HepG2 (cell line): ENCODE data around the gene INTS2. TPM values are rescaled to one million over a fixed set of nuclear protein-coding genes. Genes with fewer than 3 reads are reported as not detected.

Source experiments
- ATAC-seq: fragments of 200-7000 bp; cut with Tn5 transposase; 3 replicates; pipeline ENCODE4 v1.9.1; 2020; ENCODE audit warnings: mild to moderate bottlenecking, moderate library complexity
- BruUV-seq: library from RNA; stranded (reverse); fragments of 400-500 nt; replicated peaks from 2 replicates; lab custom pipeline; 2021; lab: Mats Ljungman, UMichigan
- CTCF ChIA-PET: fragments of 300-600 bp; formaldehyde crosslinking; extraction: SDS; loops from one replicate; lab custom pipeline; 2021; ENCODE audit warnings: low total read pairs, inconsistent platforms, low intra/inter-chr PET ratio; lab: Yijun Ruan, JAX
- POLR2A ChIA-PET: fragments of 350-600 bp; sonication (Branson Sonifier 250); formaldehyde crosslinking; loops from one replicate; lab custom pipeline; 2020; ENCODE audit warnings: antibody characterized with exemption, inconsistent platforms; lab: Yijun Ruan, JAX
- DNase-seq: peaks from one replicate; pipeline ENCODE4 v3.0.0-alpha.2; 2015; ENCODE audit warnings: low spot score
- FAIRE-seq: peaks from 3 replicates; lab custom pipeline; 2011; peaks lifted over from hg19 to GRCh38; lab: Jason Lieb, UNC
- H2AFZ ChIP-seq: one replicate; pipeline ENCODE4 v1.6.1; 2011; ENCODE audit warnings: low read length, inconsistent platforms
- H3K27ac ChIP-seq: fragments of 300-600 bp; 3 replicates; pipeline ENCODE4 v1.8.0; 2011; ENCODE audit warnings: mixed run types, mild to moderate bottlenecking, mixed read lengths, low read length, inconsistent platforms; ENCODE audit not compliant: insufficient read depth; ENCODE audit errors: extremely low read length
- H3K27me3 ChIP-seq, 2 experiments: fragments of 200-600 bp in 1 of 2; 2 replicates in 1 of 2; 3 replicates in 1 of 2; pipeline versions ENCODE4 v1.6.0 to v1.8.0; 2011; ENCODE audit warnings: low read length in 2 of 2, mild to moderate bottlenecking in 2 of 2, moderate library complexity in 2 of 2, inconsistent platforms in 1 of 2; ENCODE audit not compliant: insufficient read depth in 2 of 2, control insufficient read depth in 1 of 2
- H3K36me3 ChIP-seq, 2 experiments: fragments of 200-600 bp in 1 of 2; replicated peaks in 1 of 2; 2 replicates in 1 of 2; 3 replicates in 1 of 2; pipeline versions ENCODE4 v1.5.1 to v1.8.0; 2011; ENCODE audit warnings: low read length in 2 of 2, inconsistent platforms in 1 of 2; ENCODE audit not compliant: insufficient read depth in 2 of 2, control insufficient read depth in 1 of 2
- H3K4me1 ChIP-seq: 2 replicates; pipeline ENCODE4 v1.5.1; 2012; ENCODE audit warnings: low read length, inconsistent platforms; ENCODE audit not compliant: insufficient read depth
- H3K4me2 ChIP-seq: 2 replicates; pipeline ENCODE4 v1.6.0; 2011; ENCODE audit warnings: low read depth, low read length, inconsistent platforms
- H3K4me3 ChIP-seq, 3 experiments: fragments of 200-600 bp in 1 of 3; sonication (generic), shearing (Covaris generic) in 1 of 3; replicated peaks in 1 of 3; 2 replicates each; pipeline ENCODE4 v1.5.1; 2011 to 2016; ENCODE audit warnings: low read length in 3 of 3, inconsistent platforms in 2 of 3, low read depth in 2 of 3, mild to moderate bottlenecking in 2 of 3, control low read depth in 1 of 3, mixed read lengths in 1 of 3; ENCODE audit not compliant: insufficient read depth in 1 of 3
- H3K79me2 ChIP-seq: one replicate; pipeline ENCODE4 v1.6.1; 2011; ENCODE audit warnings: low read length, inconsistent platforms; ENCODE audit not compliant: insufficient read depth
- H3K9ac ChIP-seq: 2 replicates; pipeline ENCODE4 v1.6.0; 2011; ENCODE audit warnings: mild to moderate bottlenecking, low read depth, low read length, inconsistent platforms; ENCODE audit not compliant: insufficient read depth
- H3K9me3 ChIP-seq: 2 replicates; pipeline ENCODE4 v1.5.1; 2012; ENCODE audit warnings: mild to moderate bottlenecking, low read length
- H4K20me1 ChIP-seq: 2 replicates; pipeline ENCODE4 v1.6.0; 2011; ENCODE audit warnings: inconsistent platforms, mild to moderate bottlenecking, low read length, moderate library complexity; ENCODE audit not compliant: insufficient read depth
- AGO2 ChIP-seq: fragments of 200-400 bp; formaldehyde crosslinking; optimal IDR thresholded peaks from 2 replicates; pipeline ENCODE3; 2017; ENCODE audit warnings: mild to moderate bottlenecking, low read depth, low read length, moderate library complexity
- CC2D1A ChIP-seq: sonication (generic); formaldehyde crosslinking; IDR thresholded peaks from 2 replicates; pipeline ENCODE4 v1.8.1; 2023; ENCODE audit warnings: mild to moderate bottlenecking, missing genetic modification reagents
- ERF ChIP-seq: IDR thresholded peaks from 2 replicates; pipeline ENCODE4 v1.6.1; 2018; ENCODE audit warnings: missing biosample characterization, missing genetic modification reagents
- GABPB1 ChIP-seq: IDR thresholded peaks from 2 replicates; pipeline ENCODE4 v1.6.1; 2016; ENCODE audit warnings: mild to moderate bottlenecking, missing genetic modification reagents, moderate library complexity, missing compliant biosample characterization
- HNF4G ChIP-seq, 2 experiments: sonication (generic) in 1 of 2; formaldehyde crosslinking in 1 of 2; IDR thresholded peaks; 2 replicates each; pipeline versions ENCODE4 v1.4.0 to v1.6.1; 2011 to 2020; ENCODE audit warnings: borderline replicate concordance in 2 of 2, low read depth in 2 of 2, mild to moderate bottlenecking in 2 of 2, low read length in 1 of 2, missing genetic modification reagents in 1 of 2, moderate library complexity in 1 of 2
- PCBP2 ChIP-seq: fragments of 200-400 bp; formaldehyde crosslinking; optimal IDR thresholded peaks from 2 replicates; pipeline ENCODE3; 2018; ENCODE audit warnings: low read length, low read depth; ENCODE audit not compliant: poor library complexity, severe bottlenecking
- PHF8 ChIP-seq: sonication (generic); formaldehyde crosslinking; IDR thresholded peaks from 2 replicates; pipeline ENCODE4 v1.5.0; 2020; ENCODE audit warnings: missing genetic modification reagents
- REPIN1 ChIP-seq: sonication (generic); formaldehyde crosslinking; IDR thresholded peaks from 2 replicates; pipeline ENCODE4 v1.8.0; 2022; ENCODE audit warnings: missing genetic modification reagents, low read depth, mild to moderate bottlenecking, borderline replicate concordance
- RFXANK ChIP-seq: IDR thresholded peaks from 2 replicates; pipeline ENCODE4 v1.6.1; 2016
- SP140L ChIP-seq: sonication (generic); formaldehyde crosslinking; IDR thresholded peaks from 2 replicates; pipeline ENCODE4 v1.4.0; 2020; ENCODE audit warnings: missing genetic modification reagents, borderline replicate concordance
- TAF1 ChIP-seq: sonication (generic); formaldehyde crosslinking; IDR thresholded peaks from 2 replicates; pipeline ENCODE4 v1.4.0; 2020; ENCODE audit warnings: missing genetic modification reagents
- YY1 ChIP-seq: IDR thresholded peaks from 2 replicates; pipeline ENCODE4 v1.6.1; 2011; ENCODE audit warnings: low read length, low read depth, moderate library complexity, mild to moderate bottlenecking; ENCODE audit not compliant: insufficient read depth, insufficient replicate concordance
- ZNF431 ChIP-seq: sonication (generic); formaldehyde crosslinking; IDR thresholded peaks from 2 replicates; pipeline ENCODE4 v1.9.0; 2022; ENCODE audit warnings: missing genetic modification reagents, low read depth, mild to moderate bottlenecking, borderline replicate concordance
- ZSCAN31 ChIP-seq: sonication (generic); formaldehyde crosslinking; IDR thresholded peaks from 2 replicates; pipeline ENCODE4 v1.5.0; 2020; ENCODE audit warnings: low read depth, mild to moderate bottlenecking, missing genetic modification reagents
- WGBS: methylation state at CpG from one replicate; pipeline ENCODE4 v1.1.6; 2017; ENCODE audit warnings: low lambda C conversion rate; 5-methylcytosine and 5-hydroxymethylcytosine counted together
- in situ Hi-C: cut with HindIII; loops from 2 replicates; pipeline ENCODE4 v1.10.0; 2017; ENCODE audit warnings: low pct_unique_long_range_greater_than_20kb; ENCODE audit not compliant: extremely low pct_ligation_motif_present
- intact Hi-C: fragments of 100-400 bp; cut with micrococcal nuclease; formaldehyde crosslinking; loops from one replicate; pipeline ENCODE4 v1.10.0; 2022; ENCODE audit not compliant: unreplicated experiment
- polyA plus RNA-seq, 8 experiments: library from polyadenylated mRNA; depleted of rRNA in 3 of 8; stranded (reverse) in 7 of 8; unstranded in 1 of 8; fragments of >200 nt; fragmentation: Illumina TruSeq in 4 of 8; extraction: Trizol in 4 of 8; gene quantifications; 2 replicates each; pipeline versions ENCODE4 v1.2.1 to v1.2.3, GENCODE V29; 2011 to 2016; ENCODE audit warnings: low read depth in 4 of 8, missing spikeins in 1 of 8, mixed read lengths in 1 of 8; ENCODE audit not compliant: insufficient read depth in 1 of 8
- total RNA-seq, 5 experiments: library from RNA; depleted of rRNA; stranded (reverse); fragments of >200 nt; fragmentation: Illumina TruSeq; extraction: Trizol; gene quantifications; 2 replicates each; pipeline ENCODE4 v1.2.3, GENCODE V29; 2016; ENCODE audit warnings: low read depth in 1 of 5
- TF ChIP-seq, protein P1 (sequence below): sonication (generic); formaldehyde crosslinking; IDR thresholded peaks from 2 replicates; pipeline ENCODE4 v1.4.0; 2020; ENCODE audit warnings: missing genetic modification reagents
- TF ChIP-seq, protein P2 (sequence below): sonication (generic); formaldehyde crosslinking; IDR thresholded peaks from 2 replicates; pipeline ENCODE4 v1.4.0; 2020; ENCODE audit warnings: missing genetic modification reagents
- TF ChIP-seq, protein P3 (sequence below): sonication (generic); formaldehyde crosslinking; IDR thresholded peaks from 2 replicates; pipeline ENCODE4 v1.8.1; 2023; ENCODE audit warnings: missing genetic modification reagents, inconsistent platforms, borderline replicate concordance

INTS2 gene
- total and polyA plus RNA-seq, 2 of the 13 experiments (the other 11 are each of a cell fraction or from before 2014, with no cell fraction given), result 20.5 to 30.2 TPM

DNA sequence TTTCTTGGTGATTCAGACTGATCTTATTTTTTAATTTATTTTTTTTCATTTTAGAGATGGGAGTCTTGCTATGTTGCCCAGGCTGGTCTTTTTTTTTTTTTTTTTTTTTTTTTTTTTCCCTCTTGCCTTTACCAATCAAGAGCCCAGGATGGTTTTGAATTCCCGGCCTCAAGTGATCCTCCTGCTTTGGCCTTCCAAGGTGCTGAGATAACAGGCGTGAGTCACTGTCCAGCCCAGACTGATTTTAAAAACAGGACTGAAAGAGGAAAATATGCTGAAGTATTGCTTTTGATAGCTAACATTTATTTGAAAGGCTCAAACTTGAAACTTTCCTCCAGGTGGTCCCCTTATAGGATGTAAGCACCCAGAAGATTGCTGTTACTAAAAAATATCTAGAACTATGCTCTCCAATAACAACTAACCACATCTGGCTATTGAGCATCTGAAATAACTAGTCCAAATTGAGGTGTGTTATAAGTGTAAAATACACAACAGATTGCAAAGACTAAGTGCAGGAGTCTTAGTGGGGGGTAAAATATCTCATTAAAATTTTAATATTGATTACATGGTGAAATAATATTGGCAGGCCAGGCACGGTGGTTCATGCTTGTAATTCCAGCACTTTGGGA lies 48.7 kb downstream of the INTS2 start:
- Histone ChIP-seq H3K79me2 (no peaks in the 10 kb centered on the region), H3K27me3 (no peaks in the 10 kb centered on the region), H3K36me3 (peaks cover 18 to 78% of the 10 kb centered on the region in 2 experiments), H2AFZ (no peak overlapping the region), H3K4me1 (no peaks in the 10 kb centered on the region), H3K9me3 (no peaks in the 10 kb centered on the region), H3K4me2 (no peak overlapping the region), H4K20me1 (no peaks in the 10 kb centered on the region), H3K4me3 (no peak overlapping the region), H3K9ac (no peak overlapping the region), H3K27ac (no peak overlapping the region)
- in situ Hi-C loops, result no loop called here
- FAIRE-seq (no peak), ATAC-seq (no peak), DNase-seq (no peak)
- BruUV-seq, result no TSS peak
- 95% methylated on average over 3 of the region's 3 CpGs for WGBS
- CTCF ChIA-PET, result no interaction called here
- POLR2A ChIA-PET, result interaction anchor here (0.6 kb wide), 1 partner anchor 161 kb away, joined by 3 read pairs; no protein-coding TSS in a partner anchor
- intact Hi-C loops, result no loop called here
- TF ChIP-seq, protein P1, sequence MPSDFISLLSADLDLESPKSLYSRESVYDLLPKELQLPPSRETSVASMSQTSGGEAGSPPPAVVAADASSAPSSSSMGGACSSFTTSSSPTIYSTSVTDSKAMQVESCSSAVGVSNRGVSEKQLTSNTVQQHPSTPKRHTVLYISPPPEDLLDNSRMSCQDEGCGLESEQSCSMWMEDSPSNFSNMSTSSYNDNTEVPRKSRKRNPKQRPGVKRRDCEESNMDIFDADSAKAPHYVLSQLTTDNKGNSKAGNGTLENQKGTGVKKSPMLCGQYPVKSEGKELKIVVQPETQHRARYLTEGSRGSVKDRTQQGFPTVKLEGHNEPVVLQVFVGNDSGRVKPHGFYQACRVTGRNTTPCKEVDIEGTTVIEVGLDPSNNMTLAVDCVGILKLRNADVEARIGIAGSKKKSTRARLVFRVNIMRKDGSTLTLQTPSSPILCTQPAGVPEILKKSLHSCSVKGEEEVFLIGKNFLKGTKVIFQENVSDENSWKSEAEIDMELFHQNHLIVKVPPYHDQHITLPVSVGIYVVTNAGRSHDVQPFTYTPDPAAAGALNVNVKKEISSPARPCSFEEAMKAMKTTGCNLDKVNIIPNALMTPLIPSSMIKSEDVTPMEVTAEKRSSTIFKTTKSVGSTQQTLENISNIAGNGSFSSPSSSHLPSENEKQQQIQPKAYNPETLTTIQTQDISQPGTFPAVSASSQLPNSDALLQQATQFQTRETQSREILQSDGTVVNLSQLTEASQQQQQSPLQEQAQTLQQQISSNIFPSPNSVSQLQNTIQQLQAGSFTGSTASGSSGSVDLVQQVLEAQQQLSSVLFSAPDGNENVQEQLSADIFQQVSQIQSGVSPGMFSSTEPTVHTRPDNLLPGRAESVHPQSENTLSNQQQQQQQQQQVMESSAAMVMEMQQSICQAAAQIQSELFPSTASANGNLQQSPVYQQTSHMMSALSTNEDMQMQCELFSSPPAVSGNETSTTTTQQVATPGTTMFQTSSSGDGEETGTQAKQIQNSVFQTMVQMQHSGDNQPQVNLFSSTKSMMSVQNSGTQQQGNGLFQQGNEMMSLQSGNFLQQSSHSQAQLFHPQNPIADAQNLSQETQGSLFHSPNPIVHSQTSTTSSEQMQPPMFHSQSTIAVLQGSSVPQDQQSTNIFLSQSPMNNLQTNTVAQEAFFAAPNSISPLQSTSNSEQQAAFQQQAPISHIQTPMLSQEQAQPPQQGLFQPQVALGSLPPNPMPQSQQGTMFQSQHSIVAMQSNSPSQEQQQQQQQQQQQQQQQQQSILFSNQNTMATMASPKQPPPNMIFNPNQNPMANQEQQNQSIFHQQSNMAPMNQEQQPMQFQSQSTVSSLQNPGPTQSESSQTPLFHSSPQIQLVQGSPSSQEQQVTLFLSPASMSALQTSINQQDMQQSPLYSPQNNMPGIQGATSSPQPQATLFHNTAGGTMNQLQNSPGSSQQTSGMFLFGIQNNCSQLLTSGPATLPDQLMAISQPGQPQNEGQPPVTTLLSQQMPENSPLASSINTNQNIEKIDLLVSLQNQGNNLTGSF (CRISPR knock-in tag), result no peak
- TF ChIP-seq, protein P2, sequence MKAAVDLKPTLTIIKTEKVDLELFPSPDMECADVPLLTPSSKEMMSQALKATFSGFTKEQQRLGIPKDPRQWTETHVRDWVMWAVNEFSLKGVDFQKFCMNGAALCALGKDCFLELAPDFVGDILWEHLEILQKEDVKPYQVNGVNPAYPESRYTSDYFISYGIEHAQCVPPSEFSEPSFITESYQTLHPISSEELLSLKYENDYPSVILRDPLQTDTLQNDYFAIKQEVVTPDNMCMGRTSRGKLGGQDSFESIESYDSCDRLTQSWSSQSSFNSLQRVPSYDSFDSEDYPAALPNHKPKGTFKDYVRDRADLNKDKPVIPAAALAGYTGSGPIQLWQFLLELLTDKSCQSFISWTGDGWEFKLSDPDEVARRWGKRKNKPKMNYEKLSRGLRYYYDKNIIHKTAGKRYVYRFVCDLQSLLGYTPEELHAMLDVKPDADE (CRISPR knock-in tag), result no peak
- TF ChIP-seq ERF (no peak), YY1 (no peak), SP140L (no peak), REPIN1 (CRISPR knock-in tag) (no peak), PHF8 (CRISPR knock-in tag) (no peak), CC2D1A (CRISPR knock-in tag) (no peak), TAF1 (CRISPR knock-in tag) (no peak), ZSCAN31 (CRISPR knock-in tag) (no peak), ZNF431 (CRISPR knock-in tag) (no peak), AGO2 (no peak), GABPB1 (CRISPR knock-in tag) (no peak), PCBP2 (no peak), RFXANK (CRISPR knock-in tag) (no peak), HNF4G (IDR thresholded peaks at IDR 0.05; ENCODE audit: borderline replicate concordance, low read depth, low read length) (no peak), HNF4G (CRISPR knock-in tag; IDR thresholded peaks at IDR 0.05; ENCODE audit: borderline replicate concordance, low read depth) (no peak)
- TF ChIP-seq, protein P3, sequence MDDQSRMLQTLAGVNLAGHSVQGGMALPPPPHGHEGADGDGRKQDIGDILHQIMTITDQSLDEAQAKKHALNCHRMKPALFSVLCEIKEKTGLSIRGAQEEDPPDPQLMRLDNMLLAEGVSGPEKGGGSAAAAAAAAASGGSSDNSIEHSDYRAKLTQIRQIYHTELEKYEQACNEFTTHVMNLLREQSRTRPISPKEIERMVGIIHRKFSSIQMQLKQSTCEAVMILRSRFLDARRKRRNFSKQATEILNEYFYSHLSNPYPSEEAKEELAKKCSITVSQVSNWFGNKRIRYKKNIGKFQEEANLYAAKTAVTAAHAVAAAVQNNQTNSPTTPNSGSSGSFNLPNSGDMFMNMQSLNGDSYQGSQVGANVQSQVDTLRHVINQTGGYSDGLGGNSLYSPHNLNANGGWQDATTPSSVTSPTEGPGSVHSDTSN (CRISPR knock-in tag), result no peak
